Measurements from ENCODE around the gene CAMK1G.
A peak's percentile ranks its signal among the peaks of the same experiment; 100 is the strongest.

DNA sequence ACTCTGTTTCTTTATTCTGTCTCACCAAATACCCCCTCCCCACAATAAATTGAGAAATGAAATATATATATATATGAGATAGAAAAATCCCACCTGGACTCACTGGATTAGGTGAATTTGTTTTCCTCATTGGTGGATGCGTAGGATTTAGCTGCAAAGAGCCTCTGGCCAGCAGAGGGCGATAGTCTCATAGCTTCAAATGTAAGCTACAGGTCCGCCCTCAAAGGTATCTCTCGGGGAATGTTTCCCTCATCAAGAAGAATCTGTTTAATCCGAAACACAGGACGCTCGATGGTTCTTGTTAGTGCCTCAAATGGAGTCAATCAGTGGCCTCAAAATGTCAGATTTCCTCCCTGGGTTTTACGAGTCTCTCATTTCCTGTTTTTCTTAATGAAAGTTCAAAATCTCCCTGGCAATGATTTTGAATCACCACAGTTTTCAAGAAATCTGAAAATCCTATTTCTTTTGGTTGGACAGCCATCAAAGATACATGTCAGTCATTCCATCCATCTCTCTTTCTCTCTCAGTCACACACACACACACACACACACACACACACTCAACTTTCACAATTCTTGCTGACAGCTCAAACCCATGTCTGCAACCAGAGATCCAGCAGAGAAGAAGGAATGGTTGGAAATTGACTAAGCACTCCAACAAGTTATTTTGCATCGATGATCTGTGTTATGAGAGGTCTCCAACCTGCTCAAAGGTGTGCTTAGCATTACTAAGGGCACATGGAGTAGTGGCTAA is 13.9 kb upstream of the CAMK1G start:
- TF ChIP-seq POLR2A (IDR thresholded peaks at IDR 0.05): no peak
- TF ChIP-seq CTCF (IDR thresholded peaks at IDR 0.05): peak; percentile 61 to 85 (median 81)
